Measurements from ENCODE around the gene TRAF3IP1.
A peak's percentile ranks its signal among the peaks of the same experiment; 100 is the strongest.
"Not testable (repeated sequence)": the region's sequence is repeated elsewhere in the genome, so short reads cannot be mapped to it uniquely, and the experiment has no call there.

TRAF3IP1 gene

DNA sequence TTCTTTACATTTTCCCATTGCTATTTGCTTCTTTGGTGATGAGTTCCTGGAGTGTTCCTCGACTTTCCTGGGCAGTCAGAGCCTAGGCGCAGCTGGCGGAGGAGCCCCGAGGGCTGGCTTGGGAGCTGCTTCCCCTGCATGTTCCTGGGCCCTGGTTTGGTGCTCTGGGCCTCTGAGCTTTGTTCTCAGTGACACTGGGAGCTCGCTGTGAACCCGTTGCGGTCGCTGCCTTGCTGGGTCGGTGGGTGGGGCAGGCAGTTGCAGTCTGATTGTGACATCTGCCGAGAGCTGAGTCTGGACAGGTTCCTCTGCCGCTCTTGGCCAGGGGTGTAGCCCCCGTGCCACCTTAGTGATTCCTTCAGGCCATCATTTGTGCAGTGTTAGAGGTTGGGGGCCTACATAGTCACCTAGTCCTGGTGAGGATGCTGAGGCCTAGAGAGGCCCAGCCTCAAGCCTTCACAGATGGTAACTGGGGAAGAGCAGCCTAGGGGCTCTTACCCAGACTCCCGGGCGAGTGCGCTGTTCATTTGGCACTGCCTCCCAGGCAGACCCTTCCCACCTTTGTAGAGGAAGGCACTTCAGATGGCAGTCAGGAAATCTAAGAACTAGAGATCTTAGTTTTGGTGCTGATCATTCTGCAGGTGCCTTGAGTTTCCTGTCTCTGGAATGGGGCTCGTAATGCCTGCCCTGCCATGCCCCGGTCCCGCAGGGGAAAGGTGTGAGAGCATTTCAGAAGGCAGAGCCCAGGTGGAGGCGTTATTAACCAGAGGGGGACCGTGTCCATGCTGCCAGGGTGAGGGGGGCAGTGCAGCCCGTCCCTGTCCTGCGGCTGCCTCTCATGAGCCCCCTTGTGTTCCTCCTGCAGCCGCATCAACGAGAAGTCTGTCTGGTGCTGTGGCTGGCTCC, 114.8 kb downstream of the TRAF3IP1 start:
- Mint-ChIP-seq H3K27me3 (no peaks in the 10 kb centered on the region), H3K4me3 (no peak overlapping the region), H3K9me3 (no peaks in the 10 kb centered on the region), H3K36me3 (ENCODE audit: low read depth) (peaks cover 64% of the 10 kb centered on the region), H3K4me1 (ENCODE audit: low read depth) (peaks cover 46% of the 10 kb centered on the region), H3K27ac (no peak overlapping the region)

GRCh38 chr2:238435752-238436096, 115.4 kb downstream of the TRAF3IP1 start:
- no peaks in the 10 kb centered on the region for H3K9me3 Mint-ChIP-seq
- no peak overlapping the region for H3K4me3 Mint-ChIP-seq
- H3K4me1 Mint-ChIP-seq (ENCODE audit: low read depth) = peaks cover 46% of the 10 kb centered on the region
- no peak overlapping the region for H3K27ac Mint-ChIP-seq
- peaks cover 64% of the 10 kb centered on the region for H3K36me3 Mint-ChIP-seq (ENCODE audit: low read depth)
- H3K27me3 Mint-ChIP-seq = no peaks in the 10 kb centered on the region

DNA sequence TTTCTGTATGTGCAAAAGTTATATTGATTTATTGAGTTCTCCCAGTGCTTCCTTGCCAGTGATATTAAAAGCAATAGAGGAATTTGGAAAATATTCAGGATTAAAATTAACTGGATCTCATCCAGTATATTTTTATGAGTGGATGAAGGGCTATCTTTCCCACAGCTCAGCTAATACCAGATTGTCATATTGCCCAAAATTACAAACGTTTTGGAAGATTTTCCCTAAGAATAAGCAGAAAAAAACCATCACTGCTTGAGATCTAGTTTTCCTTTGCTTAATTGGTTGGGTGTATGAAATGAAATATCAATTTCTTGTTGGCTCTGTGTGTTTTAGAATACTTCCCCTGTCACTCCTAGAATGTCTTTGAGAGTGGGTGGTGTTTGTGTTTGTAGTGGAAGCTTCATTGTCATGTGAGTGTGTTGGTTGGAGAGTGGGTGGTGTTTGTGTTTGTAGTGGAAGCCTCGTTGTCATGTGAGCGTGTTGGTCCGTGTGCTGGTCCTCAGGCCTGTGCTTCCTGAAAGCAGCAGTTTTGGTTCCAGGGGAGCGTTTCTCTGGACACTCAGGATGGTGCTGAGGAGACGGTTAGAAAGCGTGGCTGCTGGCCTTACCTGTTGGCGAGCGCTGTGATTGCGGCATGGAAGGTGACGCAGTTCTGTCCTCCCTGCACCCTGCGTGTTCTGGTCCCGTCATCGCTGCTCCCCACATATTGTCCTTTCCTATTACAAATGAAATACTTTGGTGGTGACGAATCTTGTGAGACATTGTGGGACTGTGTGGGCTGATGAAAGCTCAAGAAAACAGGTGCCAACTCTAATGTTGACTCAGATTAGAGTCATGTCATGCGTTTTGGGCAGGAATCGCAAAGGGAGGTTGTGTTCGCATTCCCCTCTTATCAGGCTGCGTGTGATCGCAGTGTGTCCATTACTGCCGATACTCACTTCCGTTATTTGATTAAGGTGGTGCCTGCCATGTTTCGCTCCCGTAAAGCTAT, 118.8 kb downstream of the TRAF3IP1 start:
- Mint-ChIP-seq H3K4me1 (ENCODE audit: low read depth) (peaks cover 53% of the 10 kb centered on the region), H3K4me3 (peak overlapping the region; percentile 78), H3K27ac (peak overlapping the region; percentile 98)

DNA sequence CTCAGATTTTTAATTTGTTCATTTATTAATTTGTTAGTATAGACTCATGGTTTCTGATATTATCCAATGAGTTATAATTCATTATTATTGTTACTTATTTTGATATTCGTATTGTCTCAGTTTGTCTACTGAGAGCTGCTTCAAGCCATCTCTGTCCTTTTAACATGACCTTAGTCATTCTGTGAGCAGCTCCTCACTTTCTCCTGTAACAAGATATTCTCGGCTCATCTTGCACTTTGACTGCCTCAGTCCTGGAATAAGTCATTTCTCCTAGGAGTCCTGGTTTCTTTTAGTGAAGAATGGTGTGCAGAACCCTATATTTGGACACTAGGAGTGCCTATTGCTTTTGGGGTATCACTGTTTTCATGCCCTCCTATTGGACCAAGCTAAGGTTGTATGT, 119.6 kb downstream of the TRAF3IP1 start:
- Mint-ChIP-seq H3K4me1 (ENCODE audit: low read depth) (peaks cover 53% of the 10 kb centered on the region), H3K36me3 (ENCODE audit: low read depth) (peaks cover 78% of the 10 kb centered on the region), H3K27ac (peak overlapping the region; percentile 98)

More for the DNA sequence above, 118.8 kb downstream of the TRAF3IP1 start:
- Mint-ChIP-seq H3K9me3 (no peaks in the 10 kb centered on the region), H3K36me3 (ENCODE audit: low read depth) (peaks cover 77% of the 10 kb centered on the region), H3K27me3 (no peaks in the 10 kb centered on the region)

DNA sequence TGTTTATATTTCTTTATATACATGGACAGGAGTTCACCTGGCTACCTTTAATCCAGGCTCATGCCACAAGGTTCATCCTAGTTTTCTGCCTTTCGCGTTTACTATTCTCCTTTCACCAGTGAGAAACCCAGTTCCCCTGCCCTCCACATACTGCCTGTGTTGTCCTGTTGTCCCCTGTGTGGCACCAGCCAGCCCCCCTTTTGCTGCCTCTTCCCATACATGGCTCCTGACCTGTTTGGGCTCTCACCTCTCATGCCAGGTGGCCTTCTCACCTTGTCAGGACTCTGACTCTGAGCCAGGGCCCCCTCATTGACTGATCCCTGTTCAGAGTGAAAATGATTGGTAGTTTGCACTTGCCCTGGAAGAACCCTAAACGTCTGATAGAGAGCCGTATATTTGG, 120.0 kb downstream of the TRAF3IP1 start:
- Mint-ChIP-seq H3K27ac (peak overlapping the region; percentile 98), H3K9me3 (no peaks in the 10 kb centered on the region), H3K27me3 (no peaks in the 10 kb centered on the region), H3K4me3 (peak overlapping the region; percentile 39), H3K4me1 (ENCODE audit: low read depth) (peaks cover 53% of the 10 kb centered on the region), H3K36me3 (ENCODE audit: low read depth) (peaks cover 82% of the 10 kb centered on the region)

More for the DNA sequence above, 119.6 kb downstream of the TRAF3IP1 start:
- peak overlapping the region; percentile 39 for H3K4me3 Mint-ChIP-seq
- no peaks in the 10 kb centered on the region for H3K27me3 Mint-ChIP-seq
- H3K9me3 Mint-ChIP-seq = no peaks in the 10 kb centered on the region

GRCh38 chr2:238440767-238441166, 120.4 kb downstream of the TRAF3IP1 start:
- H3K9me3 Mint-ChIP-seq = no peaks in the 10 kb centered on the region
- H3K36me3 Mint-ChIP-seq (ENCODE audit: low read depth) = peaks cover 86% of the 10 kb centered on the region
- H3K27ac Mint-ChIP-seq = no peak overlapping the region
- no peak overlapping the region for H3K4me3 Mint-ChIP-seq
- H3K4me1 Mint-ChIP-seq (ENCODE audit: low read depth) = peaks cover 53% of the 10 kb centered on the region
- no peaks in the 10 kb centered on the region for H3K27me3 Mint-ChIP-seq

- no peak overlapping the region for H3K27ac Mint-ChIP-seq
- H3K4me1 Mint-ChIP-seq (ENCODE audit: low read depth) = peaks cover 53% of the 10 kb centered on the region
- no peak overlapping the region for H3K4me3 Mint-ChIP-seq
- no peaks in the 10 kb centered on the region for H3K27me3 Mint-ChIP-seq
- H3K9me3 Mint-ChIP-seq = no peaks in the 10 kb centered on the region
- H3K36me3 Mint-ChIP-seq (ENCODE audit: low read depth) = peaks cover 85% of the 10 kb centered on the region
Measured at GRCh38 chr2:238441262-238442114, 121.2 kb downstream of the TRAF3IP1 start.

DNA sequence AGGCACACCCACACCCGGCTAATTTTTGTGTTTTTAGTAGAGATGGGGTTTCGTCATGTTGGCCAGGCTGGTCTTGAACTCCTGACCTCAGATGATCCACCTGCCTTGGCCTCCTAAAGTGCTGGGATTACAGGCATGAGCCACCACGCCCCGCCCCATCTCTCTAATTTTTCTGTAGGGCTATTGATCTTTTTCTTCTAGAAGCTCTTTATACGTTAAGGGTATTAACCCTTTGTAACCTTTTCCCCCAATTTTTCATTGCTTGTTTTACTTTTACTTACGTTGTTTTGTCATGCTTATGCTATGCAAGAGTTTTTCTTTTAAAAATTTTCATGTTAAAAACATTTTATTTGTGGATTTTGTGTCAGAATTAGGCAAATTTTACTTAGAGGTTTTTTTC, 121.9 kb downstream of the TRAF3IP1 start:
- H3K36me3 Mint-ChIP-seq (ENCODE audit: low read depth) = peaks cover 85% of the 10 kb centered on the region
- not testable (repeated sequence) for H3K4me3 Mint-ChIP-seq, H3K27ac Mint-ChIP-seq, H3K27me3 Mint-ChIP-seq, H3K9me3 Mint-ChIP-seq
- H3K4me1 Mint-ChIP-seq (ENCODE audit: low read depth) = peaks cover 48% of the 10 kb centered on the region

- Mint-ChIP-seq H3K27me3 (no peaks in the 10 kb centered on the region), H3K4me3 (no peak overlapping the region), H3K9me3 (no peaks in the 10 kb centered on the region), H3K36me3 (ENCODE audit: low read depth) (peaks cover 81% of the 10 kb centered on the region), H3K4me1 (ENCODE audit: low read depth) (peaks cover 34% of the 10 kb centered on the region), H3K27ac (no peak overlapping the region)
Measured at GRCh38 chr2:238444242-238444641, 123.9 kb downstream of the TRAF3IP1 start.

- no peaks in the 10 kb centered on the region for H3K9me3 Mint-ChIP-seq
- no peak overlapping the region for H3K27ac Mint-ChIP-seq
- H3K27me3 Mint-ChIP-seq = no peaks in the 10 kb centered on the region
- no peak overlapping the region for H3K4me3 Mint-ChIP-seq
- peaks cover 20% of the 10 kb centered on the region for H3K4me1 Mint-ChIP-seq (ENCODE audit: low read depth)
- H3K36me3 Mint-ChIP-seq (ENCODE audit: low read depth) = peaks cover 81% of the 10 kb centered on the region
Measured at GRCh38 chr2:238445409-238446190, 125.3 kb downstream of the TRAF3IP1 start.

DNA sequence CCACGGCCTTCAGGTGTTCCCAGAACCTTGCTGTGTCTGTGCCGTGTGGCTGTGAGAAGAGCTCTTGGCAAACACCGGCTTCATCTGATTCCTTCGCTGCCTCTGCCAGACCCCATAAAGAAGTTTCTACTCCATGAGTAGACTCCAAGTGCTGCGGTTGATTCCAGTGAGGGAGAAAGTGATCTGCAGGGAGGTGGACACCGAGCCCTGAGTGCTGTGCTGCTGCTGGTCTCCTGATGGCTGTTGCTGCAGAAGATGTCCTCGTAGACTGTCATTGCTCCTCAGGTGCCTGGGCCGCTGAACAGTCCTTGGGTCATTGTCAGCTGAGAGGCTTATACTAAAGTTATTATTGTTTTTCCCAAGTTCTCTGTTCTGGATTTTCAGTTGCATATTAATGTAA, 126.1 kb downstream of the TRAF3IP1 start:
- peaks cover 15% of the 10 kb centered on the region for H3K4me1 Mint-ChIP-seq (ENCODE audit: low read depth)
- peaks cover 79% of the 10 kb centered on the region for H3K36me3 Mint-ChIP-seq (ENCODE audit: low read depth)
- H3K4me3 Mint-ChIP-seq = no peak overlapping the region
- no peak overlapping the region for H3K27ac Mint-ChIP-seq
- H3K9me3 Mint-ChIP-seq = no peaks in the 10 kb centered on the region
- no peaks in the 10 kb centered on the region for H3K27me3 Mint-ChIP-seq

DNA sequence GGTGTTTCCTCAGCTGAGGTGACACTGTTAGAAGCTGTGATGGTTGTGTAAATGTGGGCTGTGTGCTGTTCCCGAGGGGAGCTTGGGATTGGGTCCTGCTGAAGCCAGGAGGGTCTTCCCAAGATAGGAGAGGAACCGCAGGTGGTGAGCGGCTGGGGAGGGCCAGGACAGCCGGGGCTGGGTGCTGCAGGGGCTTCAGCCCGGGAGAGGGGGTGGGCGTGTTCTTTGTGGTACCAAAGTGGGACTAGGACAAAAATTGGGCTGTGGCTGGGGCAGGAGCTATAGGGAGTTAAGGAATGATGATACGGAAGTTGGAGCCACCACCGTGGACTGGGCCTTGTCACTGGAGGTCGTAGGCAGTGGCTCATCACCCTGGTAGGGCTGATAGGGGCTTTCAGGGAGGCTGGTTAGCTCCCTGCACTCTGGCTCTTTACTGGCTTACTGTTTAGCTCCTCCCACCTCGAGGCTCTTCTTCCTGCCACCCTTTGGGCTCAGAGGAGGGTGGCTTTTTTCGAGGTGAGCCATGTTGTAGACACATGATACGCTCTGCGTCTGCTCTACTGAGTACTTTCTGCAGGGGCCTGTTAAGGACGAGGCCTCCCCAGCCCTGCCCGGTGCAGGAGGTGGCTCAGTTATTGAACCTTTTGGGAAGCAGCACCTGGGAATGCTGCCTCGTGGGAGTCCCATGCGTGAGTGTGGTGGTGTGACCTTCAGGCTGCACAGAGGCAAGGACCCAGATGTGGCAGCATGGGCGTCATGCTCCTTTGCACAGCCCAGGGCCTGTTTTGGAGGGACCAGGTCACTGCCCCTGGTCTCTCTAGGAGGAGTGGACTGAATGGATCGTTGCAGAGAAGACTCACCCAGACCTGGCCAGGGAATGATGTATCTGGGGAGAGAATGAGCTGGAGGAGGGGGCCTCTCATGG, 128.0 kb downstream of the TRAF3IP1 start:
- H3K4me3 Mint-ChIP-seq = no peak overlapping the region
- no peaks in the 10 kb centered on the region for H3K9me3 Mint-ChIP-seq
- no peaks in the 10 kb centered on the region for H3K4me1 Mint-ChIP-seq (ENCODE audit: low read depth)
- peak overlapping the region; percentile 58 for H3K27ac Mint-ChIP-seq
- peaks cover 83% of the 10 kb centered on the region for H3K36me3 Mint-ChIP-seq (ENCODE audit: low read depth)
- no peaks in the 10 kb centered on the region for H3K27me3 Mint-ChIP-seq

DNA sequence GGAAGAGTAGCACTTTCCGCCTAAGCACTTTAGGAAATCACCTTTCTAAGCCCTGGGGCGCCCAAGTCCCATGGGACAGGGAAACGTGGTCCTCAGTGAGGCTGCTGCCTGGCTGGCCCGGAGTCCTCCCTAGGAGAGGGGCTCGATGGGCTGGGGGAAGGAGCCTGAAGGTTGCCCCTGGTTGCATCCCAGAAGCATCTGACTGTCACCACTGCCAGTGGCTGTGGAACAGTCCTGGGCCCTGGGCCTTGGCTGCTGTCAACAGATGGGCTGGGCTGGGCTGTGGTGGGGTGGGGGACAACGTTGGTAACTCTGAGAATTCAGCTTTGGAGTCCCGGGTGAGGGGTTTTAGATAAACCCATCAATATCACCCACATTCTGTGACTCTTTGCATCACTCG, 128.9 kb downstream of the TRAF3IP1 start:
- H3K27me3 Mint-ChIP-seq = no peaks in the 10 kb centered on the region
- no peak overlapping the region for H3K27ac Mint-ChIP-seq
- H3K4me1 Mint-ChIP-seq (ENCODE audit: low read depth) = no peaks in the 10 kb centered on the region
- no peaks in the 10 kb centered on the region for H3K9me3 Mint-ChIP-seq
- H3K36me3 Mint-ChIP-seq (ENCODE audit: low read depth) = peaks cover 74% of the 10 kb centered on the region
- no peak overlapping the region for H3K4me3 Mint-ChIP-seq
